GM12878 (cell line): ENCODE data around the gene GABBR2. TPM values are rescaled to one million over a fixed set of nuclear protein-coding genes. Genes with fewer than 3 reads are reported as not detected.
A peak's percentile ranks its signal among the peaks of the same experiment; 100 is the strongest.

Experiments used
- ATAC-seq: fragments of 200-7000 bp; cut with Tn5 transposase; 3 replicates; pipeline ENCODE4 v1.9.1; 2020; ENCODE audit warnings: mild to moderate bottlenecking, moderate library complexity
- BruUV-seq: library from RNA; stranded (reverse); fragments of 400-500 nt; replicated peaks from 2 replicates; lab custom pipeline; 2021; lab: Mats Ljungman, UMichigan
- CTCF ChIA-PET: fragments of 300-600 bp; sonication (Branson Sonifier 250); formaldehyde crosslinking; extraction: SDS; loops from one replicate; lab custom pipeline; 2021; ENCODE audit warnings: inconsistent platforms; lab: Yijun Ruan, JAX
- POLR2A ChIA-PET: fragments of 350-600 bp; formaldehyde crosslinking; extraction: SDS; loops from one replicate; lab custom pipeline; 2021; ENCODE audit warnings: inconsistent platforms; lab: Charles Lee
- RAD21 ChIA-PET: fragments of 300-600 bp; sonication (Branson Sonifier 250); formaldehyde crosslinking; loops from one replicate; lab custom pipeline; 2023; ENCODE audit warnings: antibody characterized with exemption; ENCODE audit not compliant: unreplicated experiment; lab: Charles Lee
- SMC1A ChIA-PET: fragments of 300-600 bp; sonication (Branson Sonifier 250); formaldehyde crosslinking; loops from one replicate; lab custom pipeline; 2023; ENCODE audit not compliant: unreplicated experiment, uncharacterized antibody; lab: Charles Lee
- DNase-seq: peaks from one replicate; pipeline ENCODE4 v3.0.0-alpha.2; 2011; ENCODE audit warnings: low read depth, low spot score
- FAIRE-seq: peaks from 3 replicates; lab custom pipeline; 2011; peaks lifted over from hg19 to GRCh38; lab: Jason Lieb, UNC
- H2AFZ ChIP-seq: 2 replicates; pipeline ENCODE4 v1.6.0; 2011; ENCODE audit warnings: low read depth, low read length, control low read depth; ENCODE audit not compliant: control insufficient read depth
- H3K27ac ChIP-seq: 2 replicates; pipeline ENCODE4 v1.5.1; 2011; ENCODE audit warnings: control low read depth; ENCODE audit not compliant: control insufficient read depth, insufficient read depth
- H3K27me3 ChIP-seq, 2 experiments: replicated peaks in 1 of 2; 2 replicates each; pipeline versions ENCODE4 v1.6.0 to v1.6.1; 2011; ENCODE audit warnings: low read length in 1 of 2; ENCODE audit not compliant: control insufficient read depth in 2 of 2, insufficient read depth in 2 of 2
- H3K36me3 ChIP-seq, 2 experiments: 2 replicates each; pipeline ENCODE4 v1.5.1; 2011; ENCODE audit warnings: low read length in 1 of 2; ENCODE audit not compliant: control insufficient read depth in 2 of 2, insufficient read depth in 2 of 2
- H3K4me1 ChIP-seq: 2 replicates; pipeline ENCODE4 v1.6.1; 2011; ENCODE audit warnings: mild to moderate bottlenecking, low read length, moderate library complexity, mixed read lengths; ENCODE audit not compliant: control insufficient read depth, insufficient read depth
- H3K4me2 ChIP-seq: 2 replicates; pipeline ENCODE4 v1.6.0; 2011; ENCODE audit warnings: control low read depth; ENCODE audit not compliant: control insufficient read depth, insufficient read depth
- H3K4me3 ChIP-seq: fragments of 200-600 bp; sonication (generic); 2 replicates; pipeline ENCODE4 v1.5.1; 2016
- H3K79me2 ChIP-seq: 2 replicates; pipeline ENCODE4 v1.6.0; 2011; ENCODE audit warnings: low read length; ENCODE audit not compliant: control insufficient read depth, insufficient read depth
- H3K9ac ChIP-seq: 2 replicates; pipeline ENCODE4 v1.8.0; 2011; ENCODE audit warnings: low read length, control low read depth, mixed read lengths; ENCODE audit not compliant: control insufficient read depth, insufficient read depth
- H3K9me3 ChIP-seq: replicated peaks from 3 replicates; pipeline ENCODE4 v1.5.1; 2011; ENCODE audit warnings: mild to moderate bottlenecking, low read length; ENCODE audit not compliant: control insufficient read depth, insufficient read depth
- H4K20me1 ChIP-seq: 2 replicates; pipeline ENCODE4 v1.6.0; 2011; ENCODE audit not compliant: control insufficient read depth, insufficient read depth
- BMI1 ChIP-seq: fragments of 450-650 bp; IDR thresholded peaks from 2 replicates; pipeline ENCODE4 v1.6.1; 2016; ENCODE audit warnings: mild to moderate bottlenecking, moderate library complexity, borderline replicate concordance
- FOXM1 ChIP-seq: IDR thresholded peaks from 2 replicates; pipeline ENCODE4 v1.6.1; 2012; ENCODE audit warnings: low read depth, mild to moderate bottlenecking, inconsistent platforms, low read length, moderate library complexity
- NBN ChIP-seq: fragments of 450-650 bp; IDR thresholded peaks from 2 replicates; pipeline ENCODE4 v1.6.1; 2016
- PAX5 ChIP-seq: IDR thresholded peaks from 2 replicates; pipeline ENCODE4 v1.6.1; 2011; ENCODE audit warnings: low read depth, low read length, borderline replicate concordance
- POLR2AphosphoS5 ChIP-seq: IDR thresholded peaks from 2 replicates; pipeline ENCODE4 v1.6.1; 2011; ENCODE audit warnings: mild to moderate bottlenecking, low read length, inconsistent platforms
- RAD21 ChIP-seq: IDR thresholded peaks from 2 replicates; pipeline ENCODE4 v1.6.1; 2011; ENCODE audit warnings: mild to moderate bottlenecking, low read depth, low read length, moderate library complexity; ENCODE audit not compliant: insufficient read depth
- SMC3 ChIP-seq: IDR thresholded peaks from 2 replicates; pipeline ENCODE4 v1.6.1; 2011; ENCODE audit warnings: low read length, improper control_type of control experiment, borderline replicate concordance
- SRF ChIP-seq, 2 experiments: IDR thresholded peaks; 2 replicates each; pipeline ENCODE4 v1.6.1; 2011; ENCODE audit warnings: low read depth in 2 of 2, low read length in 2 of 2, mild to moderate bottlenecking in 1 of 2, moderate library complexity in 1 of 2
- TBL1XR1 ChIP-seq: IDR thresholded peaks from 2 replicates; pipeline ENCODE4 v1.6.1; 2012; ENCODE audit warnings: low read depth, low read length, improper control_type of control experiment
- YY1 ChIP-seq: IDR thresholded peaks from 2 replicates; pipeline ENCODE4 v1.6.1; 2011; ENCODE audit warnings: low read depth, mild to moderate bottlenecking, low read length
- ZNF274 ChIP-seq: IDR thresholded peaks from one replicate; pipeline ENCODE4 v1.8.0; 2011; ENCODE audit not compliant: insufficient read length, insufficient read depth
- WGBS: methylation state at CpG from one replicate; pipeline ENCODE4 v1.1.6; 2016; ENCODE audit warnings: low lambda C conversion rate; ENCODE audit not compliant: insufficient replicate concordance, insufficient coverage; ENCODE audit errors: missing lambda C conversion rate; 5-methylcytosine and 5-hydroxymethylcytosine counted together
- in situ Hi-C: fragments of 300-500 bp; cut with MboI; formaldehyde crosslinking; loops from 9 replicates; pipeline ENCODE4 v1.14.3; 2018; ENCODE audit warnings: mixed read lengths
- intact Hi-C: fragments of 100-400 bp; cut with micrococcal nuclease; formaldehyde crosslinking; loops from one replicate; pipeline ENCODE4 v1.14.2; 2022; ENCODE audit not compliant: unreplicated experiment
- polyA plus RNA-seq, 11 experiments: library from polyadenylated mRNA; depleted of rRNA in 4 of 11; unstranded in 6 of 11; stranded (reverse) in 5 of 11; fragments of >200 nt; fragmentation: Nextera tagmentation in 4 of 11; fragmentation: Illumina TruSeq in 1 of 11; extraction: Ambion mirVana in 4 of 11; extraction: Trizol in 1 of 11; gene quantifications; 1 replicate in 1 of 11; 2 replicates in 10 of 11; pipeline versions ENCODE4 v1.2.1 to v1.2.3, GENCODE V29; 2011 to 2016; ENCODE audit warnings: inconsistent platforms in 2 of 11, missing spikeins in 2 of 11, low read depth in 1 of 11
- total RNA-seq, 4 experiments: library from RNA; depleted of rRNA in 3 of 4; stranded (reverse); fragments of >200 nt in 3 of 4; fragmentation: Illumina TruSeq in 1 of 4; extraction: Trizol in 1 of 4; gene quantifications; 2 replicates each; pipeline versions ENCODE4 v1.2.1 to v1.2.3, GENCODE V29; 2013 to 2021
- TF ChIP-seq, protein P1 (sequence below), 3 experiments: IDR thresholded peaks in 2 of 3; conservative IDR thresholded peaks in 1 of 3; 2 replicates each; pipeline ENCODE4 v1.5.1; 2011; ENCODE audit warnings: low read depth in 3 of 3, low read length in 3 of 3, mild to moderate bottlenecking in 3 of 3, control low read depth in 2 of 3, moderate library complexity in 2 of 3, inconsistent platforms in 1 of 3, mixed read lengths in 1 of 3; ENCODE audit not compliant: control insufficient read depth in 2 of 3, insufficient read depth in 1 of 3; ENCODE audit errors: extremely low read depth in 1 of 3
- TF ChIP-seq, protein P2 (sequence below): fragments of 450-650 bp; IDR thresholded peaks from 2 replicates; pipeline ENCODE4 v1.6.1; 2018; ENCODE audit warnings: borderline replicate concordance, mild to moderate bottlenecking; ENCODE audit not compliant: partially characterized antibody

GABBR2 gene
- total and polyA plus RNA-seq, 10 of the 15 experiments (the other 5 are each of a cell fraction or from before 2014, with no cell fraction given): 0.02 to 2.2 (median 0.06) TPM; not detected in 2

DNA sequence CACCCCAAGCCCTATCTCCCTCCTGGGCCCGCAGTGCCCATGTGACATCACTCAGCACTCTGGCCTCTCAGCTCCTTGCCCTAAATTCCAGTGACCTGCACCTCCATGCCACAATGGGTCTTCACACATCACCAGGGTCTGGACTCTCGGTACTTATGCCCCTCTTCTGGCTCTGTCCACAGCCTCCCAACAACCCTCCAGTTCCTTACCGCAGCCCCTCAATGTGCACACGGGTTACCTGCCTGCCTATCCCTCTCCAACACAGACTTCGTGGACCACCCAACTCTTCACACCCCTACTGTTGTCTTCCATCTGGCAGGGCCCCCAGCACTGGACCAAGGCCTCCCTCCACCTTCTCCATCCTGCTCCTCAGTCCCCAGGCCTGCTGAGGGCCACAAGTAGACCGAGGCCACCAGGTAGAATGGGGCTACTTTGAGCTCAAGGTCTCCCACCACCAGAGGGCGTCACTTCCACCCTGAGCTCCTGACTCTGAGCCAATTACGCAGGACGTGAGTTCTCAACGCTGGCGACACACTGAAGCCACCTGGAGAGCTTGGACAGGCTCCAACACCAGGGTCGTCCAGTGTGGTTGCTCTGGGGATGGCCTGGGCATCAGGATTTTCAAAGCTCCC, 172.1 kb downstream of the GABBR2 start:
- WGBS: 16% methylated on average over 12 of the region's 12 CpGs
- TF ChIP-seq RAD21 (peak; percentile 58), YY1 (peak; percentile 52; the same call in 1 of the 2 replicates), SMC3 (peak; percentile 88), POLR2AphosphoS5 (no peak), NBN (no peak), BMI1 (no peak), PAX5 (no peak), FOXM1 (no peak), TBL1XR1 (no peak), SRF (IDR thresholded peaks at IDR 0.05; ENCODE audit: low read depth in 2 of 2, low read length in 2 of 2) (no peak), ZNF274 (no peak)
- TF ChIP-seq, protein P1, sequence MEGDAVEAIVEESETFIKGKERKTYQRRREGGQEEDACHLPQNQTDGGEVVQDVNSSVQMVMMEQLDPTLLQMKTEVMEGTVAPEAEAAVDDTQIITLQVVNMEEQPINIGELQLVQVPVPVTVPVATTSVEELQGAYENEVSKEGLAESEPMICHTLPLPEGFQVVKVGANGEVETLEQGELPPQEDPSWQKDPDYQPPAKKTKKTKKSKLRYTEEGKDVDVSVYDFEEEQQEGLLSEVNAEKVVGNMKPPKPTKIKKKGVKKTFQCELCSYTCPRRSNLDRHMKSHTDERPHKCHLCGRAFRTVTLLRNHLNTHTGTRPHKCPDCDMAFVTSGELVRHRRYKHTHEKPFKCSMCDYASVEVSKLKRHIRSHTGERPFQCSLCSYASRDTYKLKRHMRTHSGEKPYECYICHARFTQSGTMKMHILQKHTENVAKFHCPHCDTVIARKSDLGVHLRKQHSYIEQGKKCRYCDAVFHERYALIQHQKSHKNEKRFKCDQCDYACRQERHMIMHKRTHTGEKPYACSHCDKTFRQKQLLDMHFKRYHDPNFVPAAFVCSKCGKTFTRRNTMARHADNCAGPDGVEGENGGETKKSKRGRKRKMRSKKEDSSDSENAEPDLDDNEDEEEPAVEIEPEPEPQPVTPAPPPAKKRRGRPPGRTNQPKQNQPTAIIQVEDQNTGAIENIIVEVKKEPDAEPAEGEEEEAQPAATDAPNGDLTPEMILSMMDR (IDR thresholded peaks at IDR 0.05 in 2 of 3, conservative IDR thresholded peaks at IDR 0.05 in 1 of 3; ENCODE audit: control insufficient read depth in 2 of 3, extremely low read depth in 1 of 3, insufficient read depth in 1 of 3, low read depth in 3 of 3, low read length in 3 of 3): peak; percentile 53 to 78 (median 74)
- TF ChIP-seq, protein P2, sequence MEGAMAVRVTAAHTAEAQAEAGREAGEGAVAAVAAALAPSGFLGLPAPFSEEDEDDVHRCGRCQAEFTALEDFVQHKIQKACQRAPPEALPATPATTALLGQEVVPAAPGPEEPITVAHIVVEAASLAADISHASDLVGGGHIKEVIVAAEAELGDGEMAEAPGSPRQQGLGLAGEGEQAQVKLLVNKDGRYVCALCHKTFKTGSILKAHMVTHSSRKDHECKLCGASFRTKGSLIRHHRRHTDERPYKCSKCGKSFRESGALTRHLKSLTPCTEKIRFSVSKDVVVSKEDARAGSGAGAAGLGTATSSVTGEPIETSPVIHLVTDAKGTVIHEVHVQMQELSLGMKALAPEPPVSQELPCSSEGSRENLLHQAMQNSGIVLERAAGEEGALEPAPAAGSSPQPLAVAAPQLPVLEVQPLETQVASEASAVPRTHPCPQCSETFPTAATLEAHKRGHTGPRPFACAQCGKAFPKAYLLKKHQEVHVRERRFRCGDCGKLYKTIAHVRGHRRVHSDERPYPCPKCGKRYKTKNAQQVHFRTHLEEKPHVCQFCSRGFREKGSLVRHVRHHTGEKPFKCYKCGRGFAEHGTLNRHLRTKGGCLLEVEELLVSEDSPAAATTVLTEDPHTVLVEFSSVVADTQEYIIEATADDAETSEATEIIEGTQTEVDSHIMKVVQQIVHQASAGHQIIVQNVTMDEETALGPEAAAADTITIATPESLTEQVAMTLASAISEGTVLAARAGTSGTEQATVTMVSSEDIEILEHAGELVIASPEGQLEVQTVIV: no peak
- RAD21 ChIA-PET: interaction anchor here (0.8 to 2.8 kb wide), 6 partner anchors 96 to 255 kb away, joined by 3 to 23 read pairs (median 4); no protein-coding TSS in a partner anchor
- no peaks in the 10 kb centered on the region for H3K4me1 ChIP-seq
- no peak overlapping the region for H3K27ac ChIP-seq
- SMC1A ChIA-PET: interaction anchor here (0.9 to 1.0 kb wide), 3 partner anchors 15 to 477 kb away, joined by 3 to 8 read pairs (median 3); no protein-coding TSS in a partner anchor
- no peak overlapping the region for H3K4me3 ChIP-seq
- no peaks in the 10 kb centered on the region for H3K79me2 ChIP-seq
- in situ Hi-C loops: loop anchor here (10.0 kb wide), 1 partner anchor 238 kb away; no protein-coding TSS in a partner anchor
- intact Hi-C loops: loop anchor here (1.0 to 10.0 kb wide), 4 partner anchors 170 to 255 kb away; no protein-coding TSS in a partner anchor
- peaks cover 0 to 5% of the 10 kb centered on the region in 2 experiments; a peak in 1 of 4 replicates for H3K27me3 ChIP-seq
- H4K20me1 ChIP-seq: no peaks in the 10 kb centered on the region
- no peak overlapping the region for H3K4me2 ChIP-seq
- DNase-seq (peak; percentile 4), ATAC-seq (peak; percentile 89), FAIRE-seq (peak; percentile 72)
- no peak overlapping the region for H2AFZ ChIP-seq
- no TSS peak for BruUV-seq
- POLR2A ChIA-PET: interaction anchor here (0.6 kb wide), 1 partner anchor 252 kb away, joined by 4 read pairs; no protein-coding TSS in a partner anchor
- no peaks in the 10 kb centered on the region for H3K36me3 ChIP-seq
- H3K9me3 ChIP-seq: no peaks in the 10 kb centered on the region
- H3K9ac ChIP-seq: no peak overlapping the region
- CTCF ChIA-PET: interaction anchor here (0.6 to 5.1 kb wide), 13 partner anchors 9 to 255 kb away, joined by 3 to 52 read pairs (median 4); no protein-coding TSS in a partner anchor
